ENCODE results near the gene PGK1.
A peak's percentile ranks its signal among the peaks of the same experiment; 100 is the strongest.
"Not testable (repeated sequence)": the region's sequence is repeated elsewhere in the genome, so short reads cannot be mapped to it uniquely, and the experiment has no call there.

Gene PGK1

DNA sequence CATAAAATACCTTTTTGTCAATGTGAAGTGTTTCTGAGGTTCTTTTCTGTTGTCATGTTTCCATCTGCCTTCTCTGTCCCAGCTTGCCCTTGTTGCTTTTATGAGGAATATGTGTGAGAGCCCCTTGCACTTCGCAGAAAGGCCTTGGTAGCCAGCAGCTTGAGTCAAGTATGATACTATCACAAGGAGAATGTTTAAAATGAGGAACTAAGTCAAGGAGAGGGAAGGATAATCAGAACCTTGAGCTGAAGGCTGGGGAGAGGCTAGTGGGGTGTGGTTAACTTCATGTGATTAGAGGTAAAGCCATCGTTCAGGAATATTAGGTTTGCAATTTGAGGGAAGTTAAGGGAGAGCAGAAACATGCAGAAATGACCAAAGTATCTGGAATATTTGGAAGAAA lies 12.7 kb downstream of the PGK1 start:
- no peak for FAIRE-seq

DNA sequence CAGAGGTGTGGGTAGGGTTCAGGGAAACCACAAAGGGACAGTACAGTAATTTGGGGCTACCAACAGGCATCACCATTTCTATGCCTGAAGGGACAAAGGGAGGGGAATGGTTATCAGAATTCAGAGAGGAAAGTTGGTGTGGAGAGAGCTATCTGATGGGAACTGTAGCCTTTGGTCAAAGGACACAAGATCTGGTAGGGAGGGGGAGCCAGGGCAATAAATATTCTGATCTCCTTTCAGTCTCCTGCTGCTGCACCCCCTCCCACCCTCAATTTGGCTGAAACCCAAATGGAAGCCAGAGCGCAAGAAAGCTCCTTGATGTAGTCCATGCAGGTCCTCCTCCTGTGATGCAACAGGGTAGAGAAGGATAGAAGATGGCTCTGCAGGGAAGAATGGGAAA lies 14.6 kb downstream of the PGK1 start:
- no peak for FAIRE-seq

GRCh38 chrX:78119521-78120227 lies 15.6 kb downstream of the PGK1 start:
- peak; percentile 96 for FAIRE-seq

GRCh38 chrX:78123190-78123589 lies 19.1 kb downstream of the PGK1 start:
- no peak for FAIRE-seq

GRCh38 chrX:78124307-78124706 lies 20.3 kb downstream of the PGK1 start:
- FAIRE-seq = no peak

GRCh38 chrX:78125148-78125547 lies 21.1 kb downstream of the PGK1 start:
- no peak for FAIRE-seq

GRCh38 chrX:78125781-78126180 lies 21.7 kb downstream of the PGK1 start:
- not testable (repeated sequence) for FAIRE-seq

- FAIRE-seq = no peak
Measured at GRCh38 chrX:78129714-78130113, 25.7 kb downstream of the PGK1 start.

- no peak for FAIRE-seq
Measured at GRCh38 chrX:78130396-78130795, 26.3 kb downstream of the PGK1 start.

DNA sequence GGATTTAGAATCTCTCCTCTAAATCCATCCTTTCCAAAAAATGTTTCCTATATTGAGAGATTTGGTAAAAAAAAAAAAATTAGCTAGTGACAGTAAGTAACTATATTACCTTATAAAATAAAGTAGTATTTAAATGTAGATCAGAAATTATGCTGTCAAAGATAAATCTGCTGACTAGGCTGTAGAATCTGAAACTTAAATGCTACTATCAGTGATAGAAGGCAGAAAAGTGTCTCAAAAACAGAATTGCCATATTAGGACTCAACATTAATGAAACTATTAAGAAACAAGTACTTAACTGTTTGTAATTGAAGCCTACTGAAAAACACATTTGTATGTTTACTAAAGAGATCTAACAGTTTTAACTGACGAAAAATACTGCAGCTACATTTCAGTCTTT lies 27.1 kb downstream of the PGK1 start:
- FAIRE-seq = no peak

DNA sequence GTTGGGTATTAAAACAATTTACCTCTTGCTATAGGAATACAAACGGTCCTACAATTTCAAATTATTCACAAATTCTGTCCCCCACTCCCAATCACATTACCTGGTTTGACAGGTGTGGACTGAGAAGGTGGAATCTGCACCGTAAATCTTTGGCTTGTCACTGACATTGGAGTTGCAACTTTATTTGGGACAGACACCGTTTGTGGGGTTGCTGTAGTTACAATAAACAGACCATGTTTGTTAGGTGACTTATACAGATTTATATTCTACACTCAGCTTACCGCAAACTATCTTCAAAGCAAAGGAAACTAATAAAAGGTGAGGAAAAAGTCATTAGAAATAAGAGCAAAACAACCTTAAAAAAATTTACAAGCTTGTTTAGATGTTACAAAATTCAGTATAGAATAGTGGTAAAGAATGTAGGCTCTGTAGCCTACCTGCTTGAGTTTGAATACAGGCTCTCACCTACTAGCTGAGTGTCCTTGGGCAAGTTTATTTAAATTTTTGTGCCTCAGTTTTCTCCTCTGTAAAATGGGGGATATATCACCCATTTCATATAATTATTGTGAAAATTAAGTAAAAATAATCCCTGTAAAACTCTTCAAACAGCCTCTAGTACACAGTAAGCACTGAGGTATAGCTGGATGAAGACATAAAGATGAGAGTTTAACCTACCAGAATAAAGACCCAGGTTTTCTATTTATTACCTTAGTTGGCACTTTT lies 29.4 kb downstream of the PGK1 start:
- no peak for FAIRE-seq

DNA sequence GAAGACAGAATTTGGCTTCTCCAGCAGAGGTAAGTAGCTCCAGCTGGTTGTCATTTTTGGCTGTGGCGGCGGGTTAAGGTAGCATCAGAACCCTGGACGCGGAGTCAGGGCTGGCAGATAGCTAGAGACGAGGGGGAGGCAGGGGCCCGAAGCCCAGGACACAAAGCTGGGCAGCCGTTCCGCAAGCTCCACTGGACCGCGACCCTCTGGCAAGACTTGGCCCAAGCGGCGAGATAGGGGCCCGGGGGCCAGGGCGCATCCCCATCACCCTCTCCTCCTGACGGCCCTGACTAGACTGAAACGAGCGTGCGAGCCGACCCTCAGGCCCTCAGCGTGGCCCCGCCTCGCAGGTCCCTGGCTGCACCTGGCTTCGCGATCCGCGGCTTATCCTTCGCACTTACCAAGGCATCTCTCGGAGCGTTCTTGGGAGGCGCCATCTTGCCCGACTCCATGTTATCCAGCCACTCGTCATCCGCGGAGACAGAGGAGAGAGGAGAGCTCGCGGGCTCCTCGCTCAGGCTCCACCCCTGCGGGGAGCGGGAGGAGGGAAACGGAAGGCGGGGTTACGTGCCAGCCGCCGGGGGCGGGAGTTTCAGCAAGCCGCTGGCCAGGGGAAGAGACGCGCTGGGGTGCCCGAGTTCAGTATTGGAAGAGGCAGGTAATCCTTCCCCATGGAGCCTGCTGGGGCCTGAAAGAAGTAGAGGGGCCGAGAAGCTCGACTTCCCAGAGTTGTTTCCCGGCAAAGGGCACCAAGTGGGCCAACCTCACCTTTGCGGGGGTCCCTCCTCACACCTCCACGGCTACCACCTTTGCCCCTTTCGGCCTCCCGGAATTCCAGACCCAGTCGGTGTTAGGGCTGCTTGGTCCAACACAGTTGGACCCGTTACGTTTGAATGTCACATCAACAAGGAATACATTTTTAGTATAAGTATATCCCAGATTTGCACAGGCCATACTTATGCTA lies 35.4 kb downstream of the PGK1 start, which contains the start of gene TAF9B:
Gene TAF9B (minus strand): TSS at position 491 of the 964 bp plus-strand sequence. CDS start 39 bp downstream, at position 452.
- no peak for FAIRE-seq

DNA sequence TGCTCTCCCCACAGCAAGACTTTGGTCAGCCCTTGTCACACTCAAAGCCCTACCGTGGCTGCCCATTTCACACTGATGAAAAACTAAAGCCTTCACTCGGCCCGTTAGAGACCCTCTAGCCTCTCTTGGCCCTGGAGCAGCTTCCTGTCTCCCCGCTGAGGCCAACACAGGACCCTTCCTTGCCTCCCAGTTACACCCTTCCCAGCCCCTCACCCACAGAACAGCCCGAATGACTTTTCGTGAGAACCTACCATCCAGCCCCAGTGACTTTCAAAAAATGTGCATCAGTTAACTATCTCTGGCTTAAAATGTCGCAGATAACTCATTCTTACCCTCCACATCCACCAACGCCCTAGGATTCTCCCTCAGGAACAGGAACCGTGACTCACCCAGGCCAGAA lies 36.2 kb downstream of the PGK1 start:
- no peak for FAIRE-seq

GRCh38 chrX:78147002-78147540 lies 43.0 kb downstream of the PGK1 start:
- FAIRE-seq = not testable (repeated sequence)

DNA sequence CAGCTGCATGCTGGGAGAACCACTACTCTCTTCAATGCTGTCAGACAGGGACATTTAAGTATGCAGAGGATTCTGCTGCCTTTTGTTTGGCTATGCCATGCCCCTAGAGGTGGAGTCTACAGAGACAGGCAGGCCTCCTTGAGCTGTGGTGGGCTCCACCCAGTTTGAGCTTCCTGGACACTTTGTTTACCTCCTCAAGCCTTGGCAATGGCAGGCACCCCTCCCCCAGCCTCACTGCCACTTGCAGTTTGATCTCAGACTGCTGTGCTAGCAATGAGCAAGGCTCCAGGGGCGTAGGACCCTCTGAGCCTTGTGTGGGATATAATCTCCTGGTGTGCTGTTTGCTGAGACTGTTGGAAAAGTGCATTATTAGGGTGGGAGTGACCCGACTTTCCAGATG lies 53.3 kb downstream of the PGK1 start:
- not testable (repeated sequence) for FAIRE-seq

DNA sequence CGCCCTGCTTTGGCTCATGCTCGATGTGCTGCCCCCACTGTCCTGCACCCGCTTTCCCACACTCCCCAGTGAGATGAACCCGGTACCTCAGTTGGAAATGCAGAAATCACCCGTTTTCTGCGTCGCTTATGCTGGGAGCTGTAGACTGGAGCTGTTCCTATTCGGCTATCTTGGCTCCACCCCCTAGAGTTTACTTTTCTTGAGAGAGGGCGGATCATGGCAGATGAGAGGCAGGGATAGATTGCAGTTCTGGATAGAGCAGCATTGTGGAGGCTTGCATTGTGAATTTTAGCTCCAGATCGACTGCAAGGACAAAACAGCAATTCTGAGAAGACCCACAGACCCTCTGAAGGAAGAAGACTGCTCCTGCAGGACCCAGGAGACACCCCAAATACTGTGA lies 53.8 kb downstream of the PGK1 start:
- not testable (repeated sequence) for FAIRE-seq

DNA sequence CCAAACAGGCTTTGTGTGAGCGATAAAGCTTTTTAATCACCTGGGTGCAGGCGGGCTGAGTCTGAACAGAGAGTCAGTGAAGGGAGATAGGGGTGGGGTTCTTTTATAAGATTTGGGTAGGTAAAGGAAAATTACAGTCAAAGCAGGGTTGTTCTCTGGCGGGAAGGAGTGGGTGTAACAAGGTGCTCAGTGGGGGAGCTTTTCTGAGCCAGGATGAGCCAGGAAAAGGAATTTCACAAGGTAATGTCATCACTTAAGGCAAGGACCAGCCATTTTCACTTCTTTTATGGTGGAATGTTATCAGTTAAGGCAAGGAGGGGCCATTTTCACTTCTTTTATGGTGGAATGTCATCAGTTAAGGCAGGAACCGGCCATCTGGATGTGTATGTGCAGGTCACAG lies 56.7 kb downstream of the PGK1 start:
- not testable (repeated sequence) for FAIRE-seq

- FAIRE-seq = not testable (repeated sequence)
Measured at GRCh38 chrX:78163175-78163574, 59.1 kb downstream of the PGK1 start.

- FAIRE-seq = no peak
Measured at GRCh38 chrX:78165425-78165824, 61.4 kb downstream of the PGK1 start.

DNA sequence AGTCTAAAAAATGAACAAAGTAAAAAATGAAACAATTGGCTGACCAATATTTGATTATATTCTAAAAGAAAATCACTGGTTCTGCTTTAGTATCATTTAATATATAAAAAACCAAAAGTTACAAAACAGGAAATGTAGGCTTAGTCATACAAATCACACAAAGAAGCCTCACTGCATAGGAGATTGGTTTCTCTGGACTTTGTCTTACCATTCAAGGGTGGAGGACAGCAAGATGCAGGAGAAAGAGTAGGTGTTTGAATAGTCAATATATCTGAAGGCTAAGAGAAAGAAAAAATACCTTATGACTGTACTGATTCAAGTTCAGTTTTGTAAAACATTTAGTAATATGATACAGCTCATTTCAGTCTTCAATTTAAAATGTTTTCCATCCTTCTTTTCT lies 64.0 kb downstream of the PGK1 start:
- no peak for FAIRE-seq

All from islet of Langerhans (tissue), 1 donor.